WTC11 (cell line): Measurements from ENCODE around the gene ST6GALNAC3. TPM values are rescaled to one million over a fixed set of nuclear protein-coding genes. Genes with fewer than 3 reads are reported as not detected.

ENCODE experiments used
- ATAC-seq: fragments of 200-7000 bp; cut with Tn5 transposase; 2 replicates; pipeline ENCODE4 v1.10.0; 2021; ENCODE audit warnings: mild to moderate bottlenecking, moderate library complexity
- CTCF ChIA-PET: fragments of 300-600 bp; sonication (Branson Sonifier 250); formaldehyde crosslinking; loops from one replicate; lab custom pipeline; 2021; ENCODE audit warnings: antibody characterized with exemption; lab: Charles Lee
- POLR2A ChIA-PET: fragments of 350-600 bp; sonication (Branson Sonifier 250); formaldehyde crosslinking; loops from one replicate; lab custom pipeline; 2021; ENCODE audit warnings: antibody characterized with exemption; lab: Charles Lee
- DNase-seq: peaks from one replicate; pipeline ENCODE4 v3.0.0; 2021; ENCODE audit warnings: low spot score
- H3K27ac Mint-ChIP-seq: 2 replicates; pipeline ENCODE4 v1.8.0; 2021; ENCODE audit warnings: mixed read lengths
- H3K27me3 Mint-ChIP-seq: 2 replicates; pipeline ENCODE4 v1.8.0; 2021; ENCODE audit warnings: low read depth, mild to moderate bottlenecking, moderate library complexity, mixed read lengths
- H3K36me3 Mint-ChIP-seq: 2 replicates; pipeline ENCODE4 v1.8.0; 2021; ENCODE audit warnings: mixed read lengths
- H3K4me1 Mint-ChIP-seq: 2 replicates; pipeline ENCODE4 v1.8.0; 2022; ENCODE audit warnings: mixed read lengths
- H3K4me3 Mint-ChIP-seq: 2 replicates; pipeline ENCODE4 v1.8.0; 2021; ENCODE audit warnings: mild to moderate bottlenecking, moderate library complexity, mixed read lengths
- H3K9me3 Mint-ChIP-seq: 2 replicates; pipeline ENCODE4 v1.8.0; 2021; ENCODE audit warnings: mixed read lengths
- CREB1 ChIP-seq: sonication (generic); formaldehyde crosslinking; IDR thresholded peaks from 2 replicates; pipeline ENCODE4 v1.8.0; 2023; ENCODE audit warnings: mild to moderate bottlenecking, missing genetic modification reagents
- ETV6 ChIP-seq: sonication (generic); formaldehyde crosslinking; IDR thresholded peaks from 2 replicates; pipeline ENCODE4 v1.8.1; 2022; ENCODE audit warnings: mild to moderate bottlenecking, missing genetic modification reagents
- FOXJ3 ChIP-seq: sonication (generic); formaldehyde crosslinking; IDR thresholded peaks from 2 replicates; pipeline ENCODE4 v1.9.0; 2021; ENCODE audit warnings: missing genetic modification reagents, mild to moderate bottlenecking, borderline replicate concordance
- FOXP1 ChIP-seq: sonication (generic); formaldehyde crosslinking; IDR thresholded peaks from 2 replicates; pipeline ENCODE4 v1.8.0; 2022; ENCODE audit warnings: missing genetic modification reagents, mild to moderate bottlenecking, moderate library complexity, borderline replicate concordance
- MLX ChIP-seq: sonication (generic); formaldehyde crosslinking; IDR thresholded peaks from 2 replicates; pipeline ENCODE4 v1.8.1; 2023; ENCODE audit warnings: mild to moderate bottlenecking, missing genetic modification reagents, moderate library complexity
- NFE2L1 ChIP-seq: sonication (generic); formaldehyde crosslinking; IDR thresholded peaks from 2 replicates; pipeline ENCODE4 v1.8.1; 2023; ENCODE audit warnings: missing genetic modification reagents
- SP1 ChIP-seq: sonication (generic); formaldehyde crosslinking; conservative IDR thresholded peaks from 2 replicates; pipeline ENCODE4 v1.8.1; 2022; ENCODE audit warnings: missing genetic modification reagents
- USF2 ChIP-seq: sonication (generic); formaldehyde crosslinking; IDR thresholded peaks from 2 replicates; pipeline ENCODE4 v1.8.1; 2023; ENCODE audit warnings: mild to moderate bottlenecking, missing genetic modification reagents, moderate library complexity
- ZNF121 ChIP-seq: sonication (generic); formaldehyde crosslinking; IDR thresholded peaks from 2 replicates; pipeline ENCODE4 v1.8.0; 2023; ENCODE audit warnings: missing genetic modification reagents
- ZNF138 ChIP-seq: sonication (generic); formaldehyde crosslinking; conservative IDR thresholded peaks from 2 replicates; pipeline ENCODE4 v1.8.1; 2022; ENCODE audit warnings: mild to moderate bottlenecking, moderate library complexity, missing genetic modification reagents
- ZNF263 ChIP-seq: sonication (generic); formaldehyde crosslinking; IDR thresholded peaks from 2 replicates; pipeline ENCODE4 v1.8.1; 2022; ENCODE audit warnings: low read depth, mild to moderate bottlenecking, moderate library complexity, missing genetic modification reagents
- ZNF396 ChIP-seq: fragments of 250-450 bp; sonication (Bioruptor Pico); IDR thresholded peaks from 2 replicates; pipeline ENCODE4 v1.8.0; 2021; ENCODE audit warnings: mild to moderate bottlenecking, moderate library complexity, borderline replicate concordance
- ZNF416 ChIP-seq: fragments of 250-450 bp; sonication (Bioruptor Pico); IDR thresholded peaks from 2 replicates; pipeline ENCODE4 v1.9.0; 2021; ENCODE audit warnings: mild to moderate bottlenecking, inconsistent platforms
- ZNF425 ChIP-seq: fragments of 250-450 bp; sonication (Bioruptor Pico); conservative IDR thresholded peaks from 2 replicates; pipeline ENCODE4 v1.9.0; 2021; ENCODE audit warnings: mild to moderate bottlenecking
- total RNA-seq: library from RNA; stranded (reverse); gene quantifications from 3 replicates; pipeline ENCODE4 v1.2.3, GENCODE V29; 2021
- TF ChIP-seq, protein P1 (sequence below): sonication (generic); formaldehyde crosslinking; IDR thresholded peaks from 2 replicates; pipeline ENCODE4 v1.8.0; 2023; ENCODE audit warnings: missing genetic modification reagents, mild to moderate bottlenecking, borderline replicate concordance
- TF ChIP-seq, protein P2 (sequence below): fragments of 250-450 bp; sonication (Bioruptor Pico); IDR thresholded peaks from 2 replicates; pipeline ENCODE4 v1.9.0; 2021; ENCODE audit warnings: mild to moderate bottlenecking, borderline replicate concordance

Gene ST6GALNAC3
- total RNA-seq, 1 experiment from 2014 or later = 11.9 TPM

GRCh38 chr1:76430531-76430930 is 356.0 kb downstream of the ST6GALNAC3 start:
- no peaks in the 10 kb centered on the region for H3K9me3 Mint-ChIP-seq
- H3K36me3 Mint-ChIP-seq = no peaks in the 10 kb centered on the region
- H3K27ac Mint-ChIP-seq = no peak overlapping the region
- POLR2A ChIA-PET = no interaction called here
- CTCF ChIA-PET = no interaction called here
- H3K27me3 Mint-ChIP-seq = no peaks in the 10 kb centered on the region
- no peak for TF ChIP-seq ZNF121
- no peak for TF ChIP-seq ZNF396 (CRISPR knock-in tag)
- no peak for TF ChIP-seq USF2
- no peak for TF ChIP-seq FOXP1 (CRISPR knock-in tag)
- TF ChIP-seq ZNF416 = no peak
- TF ChIP-seq SP1 = no peak
- TF ChIP-seq ZNF425 (CRISPR knock-in tag) = no peak
- TF ChIP-seq, protein P1, sequence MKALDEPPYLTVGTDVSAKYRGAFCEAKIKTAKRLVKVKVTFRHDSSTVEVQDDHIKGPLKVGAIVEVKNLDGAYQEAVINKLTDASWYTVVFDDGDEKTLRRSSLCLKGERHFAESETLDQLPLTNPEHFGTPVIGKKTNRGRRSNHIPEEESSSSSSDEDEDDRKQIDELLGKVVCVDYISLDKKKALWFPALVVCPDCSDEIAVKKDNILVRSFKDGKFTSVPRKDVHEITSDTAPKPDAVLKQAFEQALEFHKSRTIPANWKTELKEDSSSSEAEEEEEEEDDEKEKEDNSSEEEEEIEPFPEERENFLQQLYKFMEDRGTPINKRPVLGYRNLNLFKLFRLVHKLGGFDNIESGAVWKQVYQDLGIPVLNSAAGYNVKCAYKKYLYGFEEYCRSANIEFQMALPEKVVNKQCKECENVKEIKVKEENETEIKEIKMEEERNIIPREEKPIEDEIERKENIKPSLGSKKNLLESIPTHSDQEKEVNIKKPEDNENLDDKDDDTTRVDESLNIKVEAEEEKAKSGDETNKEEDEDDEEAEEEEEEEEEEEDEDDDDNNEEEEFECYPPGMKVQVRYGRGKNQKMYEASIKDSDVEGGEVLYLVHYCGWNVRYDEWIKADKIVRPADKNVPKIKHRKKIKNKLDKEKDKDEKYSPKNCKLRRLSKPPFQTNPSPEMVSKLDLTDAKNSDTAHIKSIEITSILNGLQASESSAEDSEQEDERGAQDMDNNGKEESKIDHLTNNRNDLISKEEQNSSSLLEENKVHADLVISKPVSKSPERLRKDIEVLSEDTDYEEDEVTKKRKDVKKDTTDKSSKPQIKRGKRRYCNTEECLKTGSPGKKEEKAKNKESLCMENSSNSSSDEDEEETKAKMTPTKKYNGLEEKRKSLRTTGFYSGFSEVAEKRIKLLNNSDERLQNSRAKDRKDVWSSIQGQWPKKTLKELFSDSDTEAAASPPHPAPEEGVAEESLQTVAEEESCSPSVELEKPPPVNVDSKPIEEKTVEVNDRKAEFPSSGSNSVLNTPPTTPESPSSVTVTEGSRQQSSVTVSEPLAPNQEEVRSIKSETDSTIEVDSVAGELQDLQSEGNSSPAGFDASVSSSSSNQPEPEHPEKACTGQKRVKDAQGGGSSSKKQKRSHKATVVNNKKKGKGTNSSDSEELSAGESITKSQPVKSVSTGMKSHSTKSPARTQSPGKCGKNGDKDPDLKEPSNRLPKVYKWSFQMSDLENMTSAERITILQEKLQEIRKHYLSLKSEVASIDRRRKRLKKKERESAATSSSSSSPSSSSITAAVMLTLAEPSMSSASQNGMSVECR (CRISPR knock-in tag) = no peak
- TF ChIP-seq ZNF138 (CRISPR knock-in tag) = no peak
- TF ChIP-seq CREB1 (CRISPR knock-in tag) = no peak
- TF ChIP-seq, protein P2, sequence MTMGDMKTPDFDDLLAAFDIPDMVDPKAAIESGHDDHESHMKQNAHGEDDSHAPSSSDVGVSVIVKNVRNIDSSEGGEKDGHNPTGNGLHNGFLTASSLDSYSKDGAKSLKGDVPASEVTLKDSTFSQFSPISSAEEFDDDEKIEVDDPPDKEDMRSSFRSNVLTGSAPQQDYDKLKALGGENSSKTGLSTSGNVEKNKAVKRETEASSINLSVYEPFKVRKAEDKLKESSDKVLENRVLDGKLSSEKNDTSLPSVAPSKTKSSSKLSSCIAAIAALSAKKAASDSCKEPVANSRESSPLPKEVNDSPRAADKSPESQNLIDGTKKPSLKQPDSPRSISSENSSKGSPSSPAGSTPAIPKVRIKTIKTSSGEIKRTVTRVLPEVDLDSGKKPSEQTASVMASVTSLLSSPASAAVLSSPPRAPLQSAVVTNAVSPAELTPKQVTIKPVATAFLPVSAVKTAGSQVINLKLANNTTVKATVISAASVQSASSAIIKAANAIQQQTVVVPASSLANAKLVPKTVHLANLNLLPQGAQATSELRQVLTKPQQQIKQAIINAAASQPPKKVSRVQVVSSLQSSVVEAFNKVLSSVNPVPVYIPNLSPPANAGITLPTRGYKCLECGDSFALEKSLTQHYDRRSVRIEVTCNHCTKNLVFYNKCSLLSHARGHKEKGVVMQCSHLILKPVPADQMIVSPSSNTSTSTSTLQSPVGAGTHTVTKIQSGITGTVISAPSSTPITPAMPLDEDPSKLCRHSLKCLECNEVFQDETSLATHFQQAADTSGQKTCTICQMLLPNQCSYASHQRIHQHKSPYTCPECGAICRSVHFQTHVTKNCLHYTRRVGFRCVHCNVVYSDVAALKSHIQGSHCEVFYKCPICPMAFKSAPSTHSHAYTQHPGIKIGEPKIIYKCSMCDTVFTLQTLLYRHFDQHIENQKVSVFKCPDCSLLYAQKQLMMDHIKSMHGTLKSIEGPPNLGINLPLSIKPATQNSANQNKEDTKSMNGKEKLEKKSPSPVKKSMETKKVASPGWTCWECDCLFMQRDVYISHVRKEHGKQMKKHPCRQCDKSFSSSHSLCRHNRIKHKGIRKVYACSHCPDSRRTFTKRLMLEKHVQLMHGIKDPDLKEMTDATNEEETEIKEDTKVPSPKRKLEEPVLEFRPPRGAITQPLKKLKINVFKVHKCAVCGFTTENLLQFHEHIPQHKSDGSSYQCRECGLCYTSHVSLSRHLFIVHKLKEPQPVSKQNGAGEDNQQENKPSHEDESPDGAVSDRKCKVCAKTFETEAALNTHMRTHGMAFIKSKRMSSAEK (CRISPR knock-in tag) = no peak
- TF ChIP-seq MLX = no peak
- no peak for TF ChIP-seq ZNF263
- no peak for ATAC-seq
- H3K4me1 Mint-ChIP-seq = peaks cover 13% of the 10 kb centered on the region
- no peak for DNase-seq
- no peak overlapping the region for H3K4me3 Mint-ChIP-seq

- ChIA-PET POLR2A (interaction anchor here (0.5 kb wide), 1 partner anchor 37 kb away, joined by 3 read pairs; no protein-coding TSS in a partner anchor), CTCF (no interaction called here)
- no peaks in the 10 kb centered on the region for H3K9me3 Mint-ChIP-seq
- H3K4me1 Mint-ChIP-seq = peaks cover 20% of the 10 kb centered on the region
- ATAC-seq = no peak
- H3K27ac Mint-ChIP-seq = no peak overlapping the region
- DNase-seq = no peak
- no peak overlapping the region for H3K4me3 Mint-ChIP-seq
- no peaks in the 10 kb centered on the region for H3K36me3 Mint-ChIP-seq
- no peaks in the 10 kb centered on the region for H3K27me3 Mint-ChIP-seq
- TF ChIP-seq ZNF396 (CRISPR knock-in tag) = no peak
- no peak for TF ChIP-seq ETV6
- TF ChIP-seq, protein P1 (CRISPR knock-in tag) = no peak
- no peak for TF ChIP-seq CREB1 (CRISPR knock-in tag)
- no peak for TF ChIP-seq NFE2L1
- no peak for TF ChIP-seq FOXJ3 (CRISPR knock-in tag)
- TF ChIP-seq USF2 = no peak
These were observed 359.0 kb downstream of the ST6GALNAC3 start for GRCh38 chr1:76433526-76433925.
